GM12878 (cell line): ENCODE measurements around the gene PRRX2. TPM values are rescaled to one million over a fixed set of nuclear protein-coding genes. Genes with fewer than 3 reads are reported as not detected.

ENCODE experiments used
- ATAC-seq: fragments of 200-7000 bp; cut with Tn5 transposase; 3 replicates; pipeline ENCODE4 v1.9.1; 2020; ENCODE audit warnings: mild to moderate bottlenecking, moderate library complexity
- BruUV-seq: library from RNA; stranded (reverse); fragments of 400-500 nt; replicated peaks from 2 replicates; lab custom pipeline; 2021; lab: Mats Ljungman, UMichigan
- CTCF ChIA-PET: fragments of 300-600 bp; sonication (Branson Sonifier 250); formaldehyde crosslinking; extraction: SDS; loops from one replicate; lab custom pipeline; 2021; ENCODE audit warnings: inconsistent platforms; lab: Yijun Ruan, JAX
- POLR2A ChIA-PET: fragments of 350-600 bp; formaldehyde crosslinking; extraction: SDS; loops from one replicate; lab custom pipeline; 2021; ENCODE audit warnings: inconsistent platforms; lab: Charles Lee
- RAD21 ChIA-PET: fragments of 300-600 bp; sonication (Branson Sonifier 250); formaldehyde crosslinking; loops from one replicate; lab custom pipeline; 2023; ENCODE audit warnings: antibody characterized with exemption; ENCODE audit not compliant: unreplicated experiment; lab: Charles Lee
- SMC1A ChIA-PET: fragments of 300-600 bp; sonication (Branson Sonifier 250); formaldehyde crosslinking; loops from one replicate; lab custom pipeline; 2023; ENCODE audit not compliant: unreplicated experiment, uncharacterized antibody; lab: Charles Lee
- DNase-seq: peaks from one replicate; pipeline ENCODE4 v3.0.0-alpha.2; 2011; ENCODE audit warnings: low read depth, low spot score
- FAIRE-seq: peaks from 3 replicates; lab custom pipeline; 2011; peaks lifted over from hg19 to GRCh38; lab: Jason Lieb, UNC
- H2AFZ ChIP-seq: 2 replicates; pipeline ENCODE4 v1.6.0; 2011; ENCODE audit warnings: low read depth, low read length, control low read depth; ENCODE audit not compliant: control insufficient read depth
- H3K27ac ChIP-seq: 2 replicates; pipeline ENCODE4 v1.5.1; 2011; ENCODE audit warnings: control low read depth; ENCODE audit not compliant: control insufficient read depth, insufficient read depth
- H3K27me3 ChIP-seq, 2 experiments: replicated peaks in 1 of 2; 2 replicates each; pipeline versions ENCODE4 v1.6.0 to v1.6.1; 2011; ENCODE audit warnings: low read length in 1 of 2; ENCODE audit not compliant: control insufficient read depth in 2 of 2, insufficient read depth in 2 of 2
- H3K36me3 ChIP-seq, 2 experiments: 2 replicates each; pipeline ENCODE4 v1.5.1; 2011; ENCODE audit warnings: low read length in 1 of 2; ENCODE audit not compliant: control insufficient read depth in 2 of 2, insufficient read depth in 2 of 2
- H3K4me1 ChIP-seq: 2 replicates; pipeline ENCODE4 v1.6.1; 2011; ENCODE audit warnings: mild to moderate bottlenecking, low read length, moderate library complexity, mixed read lengths; ENCODE audit not compliant: control insufficient read depth, insufficient read depth
- H3K4me2 ChIP-seq: 2 replicates; pipeline ENCODE4 v1.6.0; 2011; ENCODE audit warnings: control low read depth; ENCODE audit not compliant: control insufficient read depth, insufficient read depth
- H3K4me3 ChIP-seq: fragments of 200-600 bp; sonication (generic); 2 replicates; pipeline ENCODE4 v1.5.1; 2016
- H3K79me2 ChIP-seq: 2 replicates; pipeline ENCODE4 v1.6.0; 2011; ENCODE audit warnings: low read length; ENCODE audit not compliant: control insufficient read depth, insufficient read depth
- H3K9ac ChIP-seq: 2 replicates; pipeline ENCODE4 v1.8.0; 2011; ENCODE audit warnings: low read length, control low read depth, mixed read lengths; ENCODE audit not compliant: control insufficient read depth, insufficient read depth
- H3K9me3 ChIP-seq: replicated peaks from 3 replicates; pipeline ENCODE4 v1.5.1; 2011; ENCODE audit warnings: mild to moderate bottlenecking, low read length; ENCODE audit not compliant: control insufficient read depth, insufficient read depth
- H4K20me1 ChIP-seq: 2 replicates; pipeline ENCODE4 v1.6.0; 2011; ENCODE audit not compliant: control insufficient read depth, insufficient read depth
- BACH1 ChIP-seq: fragments of 450-650 bp; IDR thresholded peaks from 2 replicates; pipeline ENCODE4 v1.6.1; 2017; ENCODE audit warnings: mild to moderate bottlenecking, borderline replicate concordance
- CEBPB ChIP-seq, 2 experiments: fragments of 150-350 bp in 1 of 2; IDR thresholded peaks; 2 replicates each; pipeline ENCODE4 v1.6.1; 2012 to 2014; ENCODE audit warnings: low read depth in 2 of 2, low read length in 2 of 2, borderline replicate concordance in 1 of 2, inconsistent platforms in 1 of 2
- CHD2 ChIP-seq: IDR thresholded peaks from 2 replicates; pipeline ENCODE4 v1.6.1; 2011; ENCODE audit warnings: low read depth, low read length, improper control_type of control experiment, borderline replicate concordance
- CREM ChIP-seq: IDR thresholded peaks from 2 replicates; pipeline ENCODE4 v1.6.1; 2014; ENCODE audit warnings: antibody characterized with exemption, low read depth
- GATAD2B ChIP-seq: fragments of 450-650 bp; conservative IDR thresholded peaks from 2 replicates; pipeline ENCODE4 v1.6.1; 2017; ENCODE audit warnings: low read depth, mild to moderate bottlenecking, moderate library complexity
- IKZF1 ChIP-seq: fragments of 450-650 bp; conservative IDR thresholded peaks from 2 replicates; pipeline ENCODE4 v1.6.1; 2017; ENCODE audit warnings: antibody characterized with exemption, mild to moderate bottlenecking
- POLR2AphosphoS5 ChIP-seq: IDR thresholded peaks from 2 replicates; pipeline ENCODE4 v1.6.1; 2011; ENCODE audit warnings: mild to moderate bottlenecking, low read length, inconsistent platforms
- RB1 ChIP-seq: fragments of 450-650 bp; formaldehyde crosslinking; IDR thresholded peaks from 2 replicates; pipeline ENCODE4 v1.6.1; 2017; ENCODE audit warnings: mild to moderate bottlenecking, borderline replicate concordance
- SPI1 ChIP-seq: IDR thresholded peaks from 2 replicates; pipeline ENCODE4 v1.6.1; 2011; ENCODE audit warnings: low read depth, mild to moderate bottlenecking, low read length, moderate library complexity, borderline replicate concordance; ENCODE audit not compliant: insufficient read depth
- SUPT20H ChIP-seq: IDR thresholded peaks from 2 replicates; pipeline ENCODE4 v1.6.1; 2011; ENCODE audit warnings: low read depth, mild to moderate bottlenecking, low read length, moderate library complexity, borderline replicate concordance; ENCODE audit not compliant: control insufficient read depth
- TCF3 ChIP-seq: IDR thresholded peaks from 2 replicates; pipeline ENCODE4 v1.6.1; 2012; ENCODE audit warnings: low read depth, mild to moderate bottlenecking, low read length, borderline replicate concordance; ENCODE audit not compliant: insufficient read depth
- YY1 ChIP-seq: IDR thresholded peaks from 2 replicates; pipeline ENCODE4 v1.6.1; 2011; ENCODE audit warnings: low read depth, mild to moderate bottlenecking, low read length
- ZBTB11 ChIP-seq: fragments of 450-650 bp; formaldehyde crosslinking; IDR thresholded peaks from 2 replicates; pipeline ENCODE4 v1.5.0; 2022; ENCODE audit warnings: mild to moderate bottlenecking, missing genetic modification characterization
- ZNF207 ChIP-seq: fragments of 450-650 bp; IDR thresholded peaks from 2 replicates; pipeline ENCODE4 v1.6.1; 2014; ENCODE audit warnings: antibody characterized with exemption, mild to moderate bottlenecking, borderline replicate concordance
- WGBS: methylation state at CpG from one replicate; pipeline ENCODE4 v1.1.6; 2016; ENCODE audit warnings: low lambda C conversion rate; ENCODE audit not compliant: insufficient replicate concordance, insufficient coverage; ENCODE audit errors: missing lambda C conversion rate; 5-methylcytosine and 5-hydroxymethylcytosine counted together
- in situ Hi-C: fragments of 300-500 bp; cut with MboI; formaldehyde crosslinking; loops from 9 replicates; pipeline ENCODE4 v1.14.3; 2018; ENCODE audit warnings: mixed read lengths
- intact Hi-C: fragments of 100-400 bp; cut with micrococcal nuclease; formaldehyde crosslinking; loops from one replicate; pipeline ENCODE4 v1.14.2; 2022; ENCODE audit not compliant: unreplicated experiment
- polyA plus RNA-seq, 11 experiments: library from polyadenylated mRNA; depleted of rRNA in 4 of 11; unstranded in 6 of 11; stranded (reverse) in 5 of 11; fragments of >200 nt; fragmentation: Nextera tagmentation in 4 of 11; fragmentation: Illumina TruSeq in 1 of 11; extraction: Ambion mirVana in 4 of 11; extraction: Trizol in 1 of 11; gene quantifications; 1 replicate in 1 of 11; 2 replicates in 10 of 11; pipeline versions ENCODE4 v1.2.1 to v1.2.3, GENCODE V29; 2011 to 2016; ENCODE audit warnings: inconsistent platforms in 2 of 11, missing spikeins in 2 of 11, low read depth in 1 of 11
- total RNA-seq, 4 experiments: library from RNA; depleted of rRNA in 3 of 4; stranded (reverse); fragments of >200 nt in 3 of 4; fragmentation: Illumina TruSeq in 1 of 4; extraction: Trizol in 1 of 4; gene quantifications; 2 replicates each; pipeline versions ENCODE4 v1.2.1 to v1.2.3, GENCODE V29; 2013 to 2021
- TF ChIP-seq, protein P1 (sequence below): IDR thresholded peaks from 2 replicates; pipeline ENCODE4 v1.6.1; 2012; ENCODE audit warnings: low read depth, low read length, improper control_type of control experiment

Gene PRRX2
- total and polyA plus RNA-seq, 10 of the 15 experiments (the other 5 are each of a cell fraction or from before 2014, with no cell fraction given), result not detected

- TF ChIP-seq ZBTB11, result no peak
- no peak for TF ChIP-seq YY1
- no peak for TF ChIP-seq BACH1
Observed at GRCh38 chr9:129732100-129732499, 66.7 kb downstream of the PRRX2 start (continued).

GRCh38 chr9:129732946-129733631 lies 67.6 kb downstream of the PRRX2 start:
- no peaks in the 10 kb centered on the region for H4K20me1 ChIP-seq
- peaks cover 2% of the 10 kb centered on the region for H3K4me1 ChIP-seq
- H3K4me2 ChIP-seq, result no peak overlapping the region
- H3K9ac ChIP-seq, result no peak overlapping the region
- WGBS, result 45% methylated on average over 23 of the region's 23 CpGs
- no peaks in the 10 kb centered on the region for H3K9me3 ChIP-seq
- no peaks in the 10 kb centered on the region for H3K36me3 ChIP-seq
- FAIRE-seq (no peak), DNase-seq (no peak), ATAC-seq (no peak)
- ChIA-PET POLR2A (no interaction called here), RAD21 (no interaction called here), CTCF (no interaction called here), SMC1A (no interaction called here)
- in situ Hi-C loops (no loop called here), intact Hi-C loops (no loop called here)
- BruUV-seq, result no TSS peak
- no peaks in the 10 kb centered on the region for H3K79me2 ChIP-seq
- H2AFZ ChIP-seq, result no peak overlapping the region
- no peak overlapping the region for H3K27ac ChIP-seq
- H3K27me3 ChIP-seq, result no peaks in the 10 kb centered on the region
- H3K4me3 ChIP-seq, result no peak overlapping the region
- TF ChIP-seq IKZF1 (no peak), CREM (no peak), POLR2AphosphoS5 (no peak), RB1 (no peak), GATAD2B (no peak), TCF3 (no peak), ZNF207 (no peak), SUPT20H (no peak), SPI1 (no peak), CEBPB (IDR thresholded peaks at IDR 0.05; ENCODE audit: borderline replicate concordance in 1 of 2, low read depth in 2 of 2, low read length in 2 of 2) (no peak), CHD2 (no peak)
- TF ChIP-seq, protein P1, sequence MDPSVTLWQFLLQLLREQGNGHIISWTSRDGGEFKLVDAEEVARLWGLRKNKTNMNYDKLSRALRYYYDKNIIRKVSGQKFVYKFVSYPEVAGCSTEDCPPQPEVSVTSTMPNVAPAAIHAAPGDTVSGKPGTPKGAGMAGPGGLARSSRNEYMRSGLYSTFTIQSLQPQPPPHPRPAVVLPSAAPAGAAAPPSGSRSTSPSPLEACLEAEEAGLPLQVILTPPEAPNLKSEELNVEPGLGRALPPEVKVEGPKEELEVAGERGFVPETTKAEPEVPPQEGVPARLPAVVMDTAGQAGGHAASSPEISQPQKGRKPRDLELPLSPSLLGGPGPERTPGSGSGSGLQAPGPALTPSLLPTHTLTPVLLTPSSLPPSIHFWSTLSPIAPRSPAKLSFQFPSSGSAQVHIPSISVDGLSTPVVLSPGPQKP, result no peak
